Gastroesophageal sphincter (tissue), 3 donors: ENCODE results near the gene CTCF.

Source experiments
- EP300 ChIP-seq: sonication (generic); formaldehyde crosslinking; IDR thresholded peaks from one replicate; pipeline ENCODE4 v1.6.1; 2017; ENCODE audit warnings: antibody characterized with exemption, mild to moderate bottlenecking
- TF ChIP-seq, protein P1 (sequence below), 4 experiments: fragments of 200-600 bp in 2 of 4; fragments of 450-650 bp in 2 of 4; sonication (generic) in 1 of 4; IDR thresholded peaks; one replicate each; pipeline ENCODE4 v1.5.1; 2017 to 2019; ENCODE audit warnings: antibody characterized with exemption in 4 of 4, mild to moderate bottlenecking in 2 of 4, moderate library complexity in 2 of 4

DNA sequence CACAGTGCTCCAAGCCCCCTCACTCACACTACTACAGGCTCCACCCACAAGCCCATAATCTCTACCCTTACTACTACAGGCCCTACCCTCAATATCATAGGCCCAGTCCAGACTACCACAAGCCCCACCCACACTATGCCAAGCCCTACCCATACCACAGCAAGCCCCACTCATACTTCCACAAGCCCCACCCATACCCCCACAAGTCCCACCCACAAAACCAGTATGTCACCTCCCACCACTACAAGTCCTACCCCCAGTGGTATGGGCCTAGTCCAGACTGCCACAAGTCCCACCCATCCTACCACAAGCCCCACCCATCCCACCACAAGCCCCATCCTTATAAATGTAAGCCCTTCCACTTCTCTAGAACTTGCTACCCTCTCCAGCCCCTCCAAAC is 19.9 kb upstream of the CTCF start:
- no peak for TF ChIP-seq EP300
- TF ChIP-seq, protein P1, sequence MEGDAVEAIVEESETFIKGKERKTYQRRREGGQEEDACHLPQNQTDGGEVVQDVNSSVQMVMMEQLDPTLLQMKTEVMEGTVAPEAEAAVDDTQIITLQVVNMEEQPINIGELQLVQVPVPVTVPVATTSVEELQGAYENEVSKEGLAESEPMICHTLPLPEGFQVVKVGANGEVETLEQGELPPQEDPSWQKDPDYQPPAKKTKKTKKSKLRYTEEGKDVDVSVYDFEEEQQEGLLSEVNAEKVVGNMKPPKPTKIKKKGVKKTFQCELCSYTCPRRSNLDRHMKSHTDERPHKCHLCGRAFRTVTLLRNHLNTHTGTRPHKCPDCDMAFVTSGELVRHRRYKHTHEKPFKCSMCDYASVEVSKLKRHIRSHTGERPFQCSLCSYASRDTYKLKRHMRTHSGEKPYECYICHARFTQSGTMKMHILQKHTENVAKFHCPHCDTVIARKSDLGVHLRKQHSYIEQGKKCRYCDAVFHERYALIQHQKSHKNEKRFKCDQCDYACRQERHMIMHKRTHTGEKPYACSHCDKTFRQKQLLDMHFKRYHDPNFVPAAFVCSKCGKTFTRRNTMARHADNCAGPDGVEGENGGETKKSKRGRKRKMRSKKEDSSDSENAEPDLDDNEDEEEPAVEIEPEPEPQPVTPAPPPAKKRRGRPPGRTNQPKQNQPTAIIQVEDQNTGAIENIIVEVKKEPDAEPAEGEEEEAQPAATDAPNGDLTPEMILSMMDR (IDR thresholded peaks at IDR 0.05), result no peak
